Measurements from ENCODE around the gene DHDDS.
A peak's percentile ranks its signal among the peaks of the same experiment; 100 is the strongest.

DHDDS gene

DNA sequence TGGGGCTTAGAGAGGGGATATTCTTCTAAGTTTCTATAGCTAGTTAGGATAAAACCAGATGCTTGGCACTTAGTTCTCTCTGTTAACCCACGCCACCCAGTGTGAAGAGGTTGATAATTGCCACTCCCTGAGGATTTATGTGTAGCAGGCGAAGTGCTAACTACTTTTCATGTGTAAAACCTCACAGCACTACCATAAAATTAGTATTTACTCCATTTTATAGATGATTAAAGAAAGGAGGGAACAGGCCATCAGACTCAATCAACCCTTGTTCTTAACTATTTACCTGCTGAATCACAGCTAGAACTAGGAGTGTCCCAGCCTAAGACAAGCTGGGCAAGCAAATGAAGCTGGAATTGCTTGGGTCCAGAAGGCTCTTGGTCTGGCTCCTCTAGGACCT lies 12.6 kb upstream of the DHDDS start:
- FAIRE-seq: peak; percentile 97

DNA sequence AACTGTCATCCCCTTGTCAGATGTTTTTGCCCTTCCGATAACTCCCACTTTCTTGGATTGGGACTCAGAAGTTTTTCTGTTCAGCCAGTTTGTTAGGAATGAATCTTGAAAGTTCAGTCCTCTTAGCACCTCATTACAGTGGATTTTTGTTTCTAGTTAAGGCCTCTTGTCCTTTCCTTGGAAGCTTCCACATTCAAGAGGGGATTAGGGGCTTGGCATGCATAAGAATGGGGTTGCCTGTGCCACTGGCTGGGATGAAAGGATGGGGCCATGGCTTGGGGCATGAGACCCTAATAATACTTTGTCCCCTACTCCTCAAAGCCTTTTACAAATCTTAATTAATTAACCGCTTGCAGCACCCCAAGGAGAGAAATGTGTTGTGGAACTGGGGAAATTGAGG lies 2.4 kb upstream of the DHDDS start:
- FAIRE-seq: peak; percentile 60

DNA sequence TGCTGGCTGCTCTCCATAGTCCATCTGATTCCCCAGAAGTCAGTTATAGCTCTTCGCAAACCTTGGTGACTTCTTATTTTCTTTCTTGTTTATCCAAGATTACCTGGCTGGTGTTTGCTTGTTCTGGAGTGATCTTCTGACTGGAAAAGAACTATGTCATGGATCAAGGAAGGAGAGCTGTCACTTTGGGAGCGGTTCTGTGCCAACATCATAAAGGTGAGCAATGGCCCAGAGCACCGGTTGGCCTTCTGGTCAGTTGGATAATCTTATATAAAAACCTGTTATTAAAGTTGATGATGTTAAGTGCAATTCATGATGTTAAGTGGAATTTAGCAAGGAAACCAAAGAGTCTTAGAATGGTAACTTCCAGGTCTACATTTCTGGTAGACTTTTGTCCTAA lies 672 bp downstream of the DHDDS start:
- FAIRE-seq: no peak

DNA sequence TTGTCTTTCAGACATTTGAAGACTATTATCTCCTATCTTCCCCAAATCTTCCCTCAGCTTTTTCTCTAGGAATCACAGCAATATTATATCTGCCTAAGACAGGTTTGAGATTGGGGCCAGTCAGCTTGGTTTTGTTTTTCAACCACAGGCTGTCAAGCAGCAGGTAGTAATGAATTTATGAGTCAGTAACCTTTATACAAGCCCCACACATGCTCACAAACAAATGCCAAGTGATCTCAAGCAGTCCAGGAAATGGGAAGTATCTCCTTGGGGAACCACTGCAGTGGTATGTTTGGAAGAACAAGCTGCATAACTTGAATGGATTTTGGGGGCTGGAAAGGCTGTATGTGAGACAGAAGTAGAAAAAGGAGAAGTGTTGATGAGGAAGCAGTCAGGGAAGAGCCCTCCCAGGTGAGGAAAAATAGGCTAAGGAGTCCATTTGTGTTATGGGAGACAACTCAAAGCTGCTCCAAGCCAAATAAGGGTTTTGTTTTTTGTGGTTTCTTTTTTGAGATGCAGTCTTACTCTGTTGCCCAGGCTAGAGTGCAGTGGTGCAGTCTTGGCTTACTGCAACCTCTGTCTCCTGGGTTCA lies 2.1 kb downstream of the DHDDS start:
- FAIRE-seq: no peak

DNA sequence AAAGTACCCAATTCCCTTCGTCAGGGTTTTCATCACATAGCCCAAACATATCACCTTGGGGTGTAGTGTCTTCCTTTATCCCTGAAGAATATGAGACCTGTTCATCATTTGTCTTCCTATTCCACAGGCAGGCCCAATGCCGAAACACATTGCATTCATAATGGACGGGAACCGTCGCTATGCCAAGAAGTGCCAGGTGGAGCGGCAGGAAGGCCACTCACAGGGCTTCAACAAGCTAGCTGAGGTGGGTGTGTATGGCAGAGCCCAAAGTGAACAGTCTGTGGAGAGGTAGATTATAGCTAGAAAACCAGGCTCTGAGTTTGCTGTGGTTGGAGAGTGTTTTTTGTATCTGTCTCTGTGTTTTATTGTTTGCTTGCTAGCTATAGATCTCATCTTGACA lies 5.9 kb downstream of the DHDDS start:
- no peak for FAIRE-seq

DNA sequence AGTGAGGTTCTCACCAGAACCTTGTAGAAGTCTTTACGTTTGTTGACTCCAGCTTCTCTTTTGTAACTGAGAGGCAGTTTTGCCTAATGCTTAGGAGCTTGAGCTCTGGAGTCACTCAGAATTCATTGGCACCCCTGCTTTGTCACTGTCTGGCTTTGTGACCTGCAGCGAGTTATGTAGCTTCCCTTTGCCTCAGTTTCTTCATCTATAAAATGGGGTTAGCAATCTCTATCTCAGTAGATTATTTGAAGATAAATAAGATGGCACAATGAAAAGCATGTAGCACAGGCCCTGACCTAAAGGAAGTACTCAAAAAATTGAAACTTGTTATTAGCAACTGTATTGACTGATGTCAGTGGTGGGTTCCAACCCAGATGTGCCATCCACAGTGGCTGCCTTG lies 8.1 kb downstream of the DHDDS start:
- FAIRE-seq: no peak

DNA sequence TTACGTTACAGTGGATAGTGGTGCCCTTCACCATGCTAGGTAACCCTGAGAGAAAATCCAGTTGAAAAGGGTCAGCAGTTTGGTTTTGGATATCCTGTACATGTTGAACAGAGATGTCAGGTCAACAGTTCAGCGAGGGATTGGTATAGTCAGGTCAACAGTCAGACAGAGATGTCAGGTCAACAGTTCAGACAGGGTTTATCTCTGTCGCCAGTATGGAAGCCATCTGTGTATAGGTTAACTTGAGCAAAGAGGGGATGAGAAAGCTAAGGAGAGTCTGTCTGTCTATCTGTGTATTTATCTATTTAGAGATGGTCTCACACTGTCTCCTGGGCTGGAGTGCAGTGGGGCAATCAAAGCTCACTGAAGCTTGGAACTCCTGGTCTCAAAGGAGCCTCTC lies 17.7 kb downstream of the DHDDS start:
- no peak for FAIRE-seq

DNA sequence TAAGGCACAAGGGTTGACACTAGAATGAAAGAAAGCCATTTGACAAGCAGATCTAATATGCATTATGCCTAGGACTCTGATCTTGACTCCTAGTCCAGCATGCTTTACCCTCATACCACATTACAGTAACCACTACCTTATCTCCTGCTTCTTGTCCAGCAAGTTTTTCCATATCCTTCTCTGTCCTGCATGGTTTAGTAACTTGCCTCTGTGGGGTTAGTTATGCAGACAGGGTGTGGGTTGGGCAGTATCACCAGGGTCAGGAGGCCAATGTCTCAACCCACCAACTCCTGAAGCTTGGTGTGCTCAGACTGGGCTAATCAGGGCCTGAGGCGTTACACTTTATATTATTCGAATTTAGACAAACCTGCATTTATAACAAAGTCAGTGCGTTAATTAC lies 18.8 kb downstream of the DHDDS start:
- no peak for FAIRE-seq

DNA sequence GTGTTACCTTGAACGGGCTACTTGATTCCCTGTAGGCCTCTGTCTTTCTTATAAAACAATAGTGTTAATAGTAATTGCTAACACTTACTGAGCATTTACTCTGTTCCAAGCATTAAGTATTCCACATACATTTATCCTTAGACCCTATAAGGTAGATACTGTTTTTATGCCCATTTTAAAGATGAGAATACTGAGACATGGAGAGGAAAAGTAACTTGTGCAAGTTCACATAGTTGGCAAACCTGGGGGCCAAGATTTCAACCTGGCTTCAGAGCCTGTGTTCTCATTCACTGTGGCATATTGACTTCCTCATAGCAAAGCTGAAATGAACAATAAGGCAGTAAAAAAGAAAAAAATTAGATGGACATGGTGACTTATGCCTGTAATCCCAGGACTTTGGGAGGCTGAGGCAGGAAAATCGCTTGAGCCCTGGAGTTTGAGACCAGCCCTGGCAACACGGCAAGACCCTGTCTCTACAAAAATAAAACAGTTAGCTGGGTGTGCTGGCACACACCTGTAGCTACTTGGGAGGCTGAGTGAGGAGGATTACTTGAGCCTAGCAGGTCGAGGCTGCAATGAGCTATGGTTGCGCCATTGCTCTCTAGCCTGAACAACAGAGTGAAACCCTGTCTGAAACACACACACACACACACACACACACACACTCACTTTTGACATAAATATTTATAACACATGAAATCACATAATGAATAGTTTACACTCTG lies 20.5 kb downstream of the DHDDS start:
- no peak for FAIRE-seq

DNA sequence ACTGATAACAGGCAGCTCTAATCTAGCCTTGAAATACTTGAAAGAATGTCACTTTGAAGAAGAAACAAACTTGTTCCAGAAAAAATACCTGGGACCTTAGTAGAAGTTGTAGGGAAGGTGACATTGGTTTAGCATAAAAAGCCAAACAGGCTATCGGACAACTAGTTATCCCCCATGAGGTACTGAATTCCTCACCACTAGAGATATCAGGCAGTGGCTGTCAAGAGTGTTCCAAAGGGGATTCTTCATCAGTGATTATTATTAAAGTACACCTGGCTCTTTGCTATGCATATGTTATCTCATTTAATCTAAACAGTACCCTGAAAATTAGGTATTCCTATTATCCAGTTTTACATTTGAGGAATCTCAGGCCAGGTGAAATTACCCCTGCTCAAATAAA lies 27.0 kb downstream of the DHDDS start:
- no peak for FAIRE-seq

DNA sequence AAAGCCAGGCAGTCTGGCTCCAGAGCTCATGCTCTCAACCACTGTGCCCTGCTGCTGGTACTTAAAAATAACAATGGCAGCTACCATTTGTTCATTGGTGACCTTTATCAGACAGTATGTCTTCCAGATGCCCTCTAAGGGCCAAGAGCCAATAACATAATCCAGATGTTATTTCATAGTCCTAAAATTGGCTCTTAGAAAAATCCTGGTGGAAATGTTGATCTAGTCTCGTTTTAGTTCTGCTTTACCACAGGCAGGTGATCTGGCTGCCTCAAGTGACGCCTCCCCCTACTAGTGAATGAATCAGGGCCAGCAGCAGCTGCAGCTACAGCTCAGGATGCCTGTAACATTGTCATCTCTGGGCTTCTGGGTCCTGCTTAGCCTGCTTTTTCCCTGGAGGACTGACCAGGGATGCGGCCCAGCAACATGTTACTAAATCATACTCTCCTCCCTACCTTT lies 27.5 kb downstream of the DHDDS start:
- no peak for FAIRE-seq

DNA sequence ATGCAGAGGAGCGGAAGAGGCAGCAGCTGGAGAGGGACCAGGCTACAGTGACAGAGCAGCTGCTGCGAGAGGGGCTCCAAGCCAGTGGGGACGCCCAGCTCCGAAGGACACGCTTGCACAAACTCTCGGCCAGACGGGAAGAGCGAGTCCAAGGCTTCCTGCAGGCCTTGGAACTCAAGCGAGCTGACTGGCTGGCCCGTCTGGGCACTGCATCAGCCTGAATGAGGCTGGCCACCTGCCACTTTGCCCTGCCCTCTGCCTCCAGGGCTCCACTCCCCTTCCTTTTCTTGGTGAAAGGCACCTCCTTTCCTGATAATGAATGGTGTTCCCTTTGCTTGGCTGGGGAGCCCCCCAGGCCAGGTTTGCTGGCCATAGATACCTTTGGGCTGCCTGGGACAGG lies 36.8 kb downstream of the DHDDS start:
- no peak for FAIRE-seq

DNA sequence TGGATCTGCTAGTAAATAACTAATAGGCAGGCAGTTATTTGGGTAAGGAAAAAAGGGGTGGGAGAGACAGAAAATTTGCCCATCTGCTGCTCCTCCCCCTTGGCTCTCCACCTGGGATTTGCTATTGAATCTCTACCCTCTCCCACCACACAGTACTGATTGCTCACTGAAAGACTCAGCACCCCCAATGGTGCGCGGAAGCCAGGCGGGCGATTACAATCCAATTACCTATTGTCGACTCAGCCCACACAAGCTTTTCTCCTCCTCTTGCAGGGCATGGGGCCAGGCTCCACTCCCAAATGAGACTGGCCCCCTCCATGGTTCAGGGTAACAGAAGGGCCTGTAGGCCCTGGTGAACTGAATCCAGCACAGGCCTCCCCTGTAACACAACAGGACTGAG lies 37.4 kb downstream of the DHDDS start:
- no peak for FAIRE-seq

DNA sequence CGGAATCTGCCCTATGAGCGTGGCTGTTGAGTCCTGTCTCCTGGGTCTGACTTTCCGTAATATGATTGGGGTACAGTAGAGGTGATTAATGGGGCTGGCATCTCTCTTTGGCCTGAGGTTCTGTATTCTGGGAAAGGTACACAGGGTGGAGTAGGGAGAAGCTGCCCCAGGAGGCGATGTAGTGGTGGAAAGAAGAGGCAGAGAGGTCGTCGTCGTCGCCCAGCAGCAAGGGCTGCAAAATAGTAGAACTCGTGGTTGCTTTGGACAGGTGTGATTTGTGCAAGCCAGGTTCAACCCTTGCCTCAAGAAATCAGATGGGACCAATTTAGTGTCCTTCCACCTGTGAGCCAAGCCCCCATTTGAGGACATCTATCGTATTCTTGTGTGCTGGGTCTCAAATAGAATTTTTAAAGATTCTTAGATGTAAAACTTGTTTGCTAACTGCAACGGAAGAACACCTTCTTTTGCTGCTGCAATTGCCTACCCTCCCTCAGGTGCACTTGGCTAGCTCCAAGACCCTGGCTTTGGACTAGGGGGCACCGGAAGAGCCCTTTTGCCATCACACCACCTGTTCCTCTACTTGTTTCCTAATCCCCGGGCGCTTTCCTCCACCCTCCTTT lies 38.9 kb downstream of the DHDDS start:
- no peak for FAIRE-seq

DNA sequence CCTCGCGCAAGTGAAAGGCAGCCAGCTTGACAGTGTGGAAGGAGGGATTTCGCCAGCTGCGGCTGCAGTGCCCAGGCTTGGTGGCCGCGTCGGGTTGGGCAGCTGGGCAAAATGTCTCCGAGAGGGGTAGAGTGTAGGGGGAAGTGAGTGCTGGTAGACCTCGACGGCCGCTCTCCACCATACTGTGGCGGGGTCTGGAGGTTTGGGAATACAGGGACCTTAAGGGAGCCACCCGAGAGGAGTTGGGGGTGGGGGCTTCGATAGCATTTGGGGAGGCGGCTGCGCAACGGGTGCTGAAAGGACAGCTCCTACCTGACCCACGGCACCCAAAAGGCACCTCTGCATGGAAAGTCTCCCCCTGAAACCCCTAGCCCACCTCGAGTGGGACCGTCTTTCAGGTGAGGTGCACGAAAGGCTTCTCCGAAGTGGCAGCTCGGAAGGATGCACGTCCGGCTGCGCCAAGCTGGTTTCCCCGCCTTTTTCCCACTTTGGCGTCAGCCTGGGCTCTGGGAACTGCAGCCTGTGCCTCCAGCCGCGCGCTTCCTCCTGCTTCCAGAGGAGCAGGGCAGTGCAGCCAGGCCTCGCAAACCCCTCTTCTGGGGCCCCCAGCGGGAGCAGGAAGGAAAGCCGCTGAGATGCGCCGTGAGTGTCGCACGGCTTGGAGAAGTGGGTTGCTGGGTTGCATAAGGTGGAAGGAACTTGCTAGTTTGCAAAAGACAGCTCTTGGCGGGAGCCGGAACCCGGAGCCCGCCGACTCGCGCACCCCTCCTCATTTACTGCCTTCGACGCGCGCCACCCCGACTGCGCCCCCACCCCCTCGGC lies 39.6 kb downstream of the DHDDS start:
- FAIRE-seq: no peak

DNA sequence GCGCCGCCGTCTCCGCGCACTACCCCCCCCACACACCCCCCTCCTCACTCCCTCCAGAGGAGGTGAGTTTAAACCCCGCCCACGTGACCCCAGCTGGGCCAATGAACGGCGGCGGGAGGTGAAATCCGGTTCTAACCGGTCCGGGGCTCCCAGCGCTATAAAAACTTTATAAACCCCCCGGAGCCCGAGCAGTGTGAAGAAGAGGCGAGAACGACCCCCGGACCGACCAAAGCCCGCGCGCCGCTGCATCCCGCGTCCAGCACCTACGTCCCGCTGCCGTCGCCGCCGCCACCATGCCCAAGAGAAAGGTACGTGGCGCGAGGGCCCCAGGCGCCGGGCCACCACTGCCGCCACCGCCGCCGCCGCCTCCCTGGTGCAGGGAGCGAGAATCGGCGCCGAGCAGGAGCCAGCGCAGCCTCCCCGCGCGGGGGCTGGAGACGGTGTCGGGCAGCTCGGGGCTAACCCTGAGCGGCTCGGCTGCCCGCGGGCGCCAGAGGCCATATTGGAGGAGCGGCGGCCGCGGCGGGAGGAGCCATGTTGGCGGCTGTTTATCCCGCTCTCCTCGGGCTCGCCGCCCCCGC lies 40.3 kb downstream of the DHDDS start, which contains the start of gene HMGN2:
Gene HMGN2 (plus strand): TSS at position 121 of the 581 bp plus-strand sequence. CDS start 173 bp downstream, at position 294.
- FAIRE-seq: no peak

DNA sequence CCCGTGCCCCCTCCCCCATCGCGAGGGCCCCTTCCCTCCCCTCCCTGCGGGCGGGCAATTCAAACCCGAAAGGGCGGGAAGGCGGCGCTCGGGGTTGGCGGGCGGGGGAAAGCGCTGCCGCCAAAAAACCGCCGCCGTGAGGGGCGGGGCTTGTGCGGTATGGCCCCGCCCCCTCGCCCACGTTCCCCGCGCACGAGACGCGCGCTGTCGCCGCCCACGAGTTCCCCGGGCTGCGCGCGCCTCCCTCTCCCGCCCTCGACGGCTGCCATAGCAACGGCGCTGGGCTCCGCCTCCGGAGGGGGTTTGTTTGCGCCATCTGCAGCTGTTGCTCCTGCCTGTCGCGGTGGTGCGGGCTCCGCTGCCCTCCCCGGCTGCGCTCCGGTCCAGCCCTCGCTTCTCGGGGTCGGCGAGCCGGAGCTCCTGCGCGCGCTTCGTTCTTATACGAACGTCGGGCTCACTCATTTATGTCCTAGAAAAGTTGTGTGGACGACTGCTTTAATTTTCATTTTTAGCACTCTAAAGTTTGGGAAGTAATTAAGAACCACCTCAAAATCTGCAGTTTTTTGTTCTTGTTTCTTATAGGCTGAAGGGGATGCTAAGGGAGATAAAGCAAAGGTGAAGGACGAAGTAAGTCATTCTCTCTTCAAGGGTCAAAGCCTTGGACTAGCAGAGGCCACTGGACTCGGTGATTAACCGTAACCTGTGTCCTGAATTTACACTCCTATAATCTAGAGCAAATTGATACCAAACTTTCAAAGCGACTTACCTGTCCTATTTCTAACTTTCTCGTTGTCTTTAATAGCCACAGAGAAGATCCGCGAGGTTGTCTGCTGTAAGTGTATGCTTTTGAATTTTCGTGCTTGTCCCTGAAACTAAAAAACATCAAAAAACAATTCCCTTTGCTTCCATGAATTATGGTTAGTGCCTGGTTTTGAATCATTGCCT lies 41.1 kb downstream of the DHDDS start:
- no peak for FAIRE-seq

DNA sequence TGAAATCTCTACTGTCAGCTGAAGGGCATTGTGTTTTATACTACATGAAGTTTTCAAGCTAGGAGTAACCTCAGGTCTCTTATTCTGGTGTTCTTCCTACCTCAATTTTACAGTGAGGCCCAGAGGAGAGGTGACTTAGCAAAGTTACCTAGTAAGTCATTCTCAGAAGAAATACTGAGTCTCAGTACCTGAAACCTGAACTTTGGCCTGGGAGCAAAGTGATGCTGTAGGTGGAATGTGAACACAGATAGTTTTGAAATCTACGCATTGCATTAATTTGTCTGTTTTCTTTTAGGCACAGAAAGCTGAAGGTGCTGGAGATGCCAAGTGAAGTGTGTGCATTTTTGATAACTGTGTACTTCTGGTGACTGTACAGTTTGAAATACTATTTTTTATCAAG lies 42.7 kb downstream of the DHDDS start:
- no peak for FAIRE-seq

DNA sequence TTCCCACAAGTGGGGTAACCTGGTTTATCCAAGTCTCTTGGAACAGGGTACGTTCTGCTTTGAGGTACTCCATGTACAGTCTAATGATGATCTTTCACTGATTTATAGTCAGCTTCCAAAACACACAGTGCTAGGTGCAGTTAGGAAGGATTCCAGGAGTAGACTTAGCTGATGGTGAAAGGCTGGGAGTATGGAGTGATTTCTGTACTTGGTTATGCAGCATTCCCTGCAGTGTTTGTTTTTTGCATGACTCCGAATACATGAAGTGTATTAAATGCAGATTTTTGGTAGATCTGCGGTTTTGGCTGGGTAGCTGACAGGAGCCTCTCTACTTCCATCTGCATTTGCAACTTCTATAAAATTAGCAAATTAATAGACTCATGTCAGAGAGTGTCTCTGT lies 43.9 kb downstream of the DHDDS start:
- no peak for FAIRE-seq

DNA sequence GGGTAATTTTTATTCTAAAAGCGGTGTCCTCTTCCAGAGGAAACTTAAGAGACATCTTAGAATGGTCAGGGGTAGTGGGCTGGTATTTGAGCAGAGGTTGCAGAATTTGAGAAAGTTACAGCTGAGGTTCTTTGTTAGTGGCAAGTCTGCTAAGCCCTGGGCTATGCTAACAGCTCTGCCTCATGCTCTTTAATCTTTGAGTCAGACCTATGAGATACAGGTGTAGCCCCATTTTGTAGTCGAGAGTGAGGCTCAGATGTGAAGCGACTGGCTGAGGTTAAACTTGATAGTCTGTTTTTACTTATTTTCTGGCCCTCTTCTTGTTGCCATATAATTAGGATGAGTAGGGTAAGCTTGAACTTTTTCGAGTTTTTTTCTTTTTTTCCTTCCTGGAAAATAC lies 44.8 kb downstream of the DHDDS start:
- FAIRE-seq: no peak

DNA sequence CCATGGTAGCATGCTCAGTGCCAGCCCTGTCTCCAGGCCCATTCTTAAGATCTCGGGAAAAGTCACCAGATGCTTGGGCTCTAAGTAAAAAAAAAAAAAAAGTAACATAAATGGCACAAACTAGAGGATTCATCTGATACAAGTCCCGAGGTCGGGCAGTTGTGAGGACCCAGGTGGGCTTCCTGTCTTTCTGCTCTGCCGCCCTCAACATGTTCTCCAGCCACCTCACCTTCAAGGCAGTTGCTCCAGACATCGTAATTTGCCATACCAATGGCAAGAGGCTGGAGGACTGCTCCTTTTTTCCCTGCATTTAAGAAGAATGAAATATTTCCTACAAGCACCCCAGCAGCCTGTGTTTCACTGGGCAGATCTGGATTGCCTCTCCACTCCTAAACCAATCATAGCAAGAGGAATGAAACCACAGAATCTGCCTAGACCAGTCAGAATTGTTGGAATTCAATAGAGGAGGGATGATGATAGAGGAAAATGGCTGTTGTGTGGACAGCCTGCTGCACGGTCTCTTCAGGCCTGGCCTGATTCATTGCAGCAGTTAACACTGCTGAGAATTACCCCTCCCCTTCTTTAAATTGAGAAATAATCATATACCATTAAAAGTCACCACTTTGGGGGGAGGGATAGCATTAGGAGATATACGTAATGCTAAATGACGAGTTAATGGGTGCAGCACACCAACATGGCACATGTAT lies 45.5 kb downstream of the DHDDS start:
- peak; percentile 89 for FAIRE-seq
